ENCODE results near the gene STX18. TPM values are rescaled to one million over a fixed set of nuclear protein-coding genes. Genes with fewer than 3 reads are reported as not detected.
A peak's percentile ranks its signal among the peaks of the same experiment; 100 is the strongest.

The STX18 gene
- total RNA-seq, 1 experiment from 2014 or later = 32.7 TPM

GRCh38 chr4:4436244-4436823, 105.5 kb downstream of the STX18 start:
- ChIA-PET POLR2A (no interaction called here), CTCF (no interaction called here)
- no peaks in the 10 kb centered on the region for H3K9me3 Mint-ChIP-seq (ENCODE audit: unreplicated experiment)
- H3K4me3 Mint-ChIP-seq (ENCODE audit: unreplicated experiment) = no peak overlapping the region
- H3K36me3 Mint-ChIP-seq (ENCODE audit: insufficient read depth, unreplicated experiment) = peaks cover 28% of the 10 kb centered on the region
- H3K27me3 Mint-ChIP-seq (ENCODE audit: insufficient read depth, unreplicated experiment) = no peaks in the 10 kb centered on the region
- H3K27ac Mint-ChIP-seq (ENCODE audit: low read depth, unreplicated experiment) = no peak overlapping the region
- no TSS peak for BruUV-seq (replicated peaks)
- no peak for DNase-seq (ENCODE audit: unreplicated experiment)
- H3K4me1 Mint-ChIP-seq (ENCODE audit: insufficient read depth, unreplicated experiment) = no peaks in the 10 kb centered on the region
- TF ChIP-seq CTCF (IDR thresholded peaks at IDR 0.05; ENCODE audit: unreplicated experiment) = no peak
- intact Hi-C loops (cut with micrococcal nuclease) = no loop called here

- TF ChIP-seq CTCF (IDR thresholded peaks at IDR 0.05; ENCODE audit: unreplicated experiment) = no peak
- H3K4me1 Mint-ChIP-seq (ENCODE audit: insufficient read depth, unreplicated experiment) = peaks cover 8% of the 10 kb centered on the region
- DNase-seq (ENCODE audit: unreplicated experiment) = no peak
- peaks cover 25% of the 10 kb centered on the region for H3K36me3 Mint-ChIP-seq (ENCODE audit: insufficient read depth, unreplicated experiment)
- H3K27me3 Mint-ChIP-seq (ENCODE audit: insufficient read depth, unreplicated experiment) = no peaks in the 10 kb centered on the region
- no TSS peak for BruUV-seq (replicated peaks)
- H3K4me3 Mint-ChIP-seq (ENCODE audit: unreplicated experiment) = no peak overlapping the region
- H3K9me3 Mint-ChIP-seq (ENCODE audit: unreplicated experiment) = no peaks in the 10 kb centered on the region
- intact Hi-C loops (cut with micrococcal nuclease) = no loop called here
- ChIA-PET CTCF (interaction anchor here (0.7 to 1.3 kb wide), 2 partner anchors 10 kb away, joined by 3 to 5 read pairs; no protein-coding TSS in a partner anchor), POLR2A (no interaction called here)
- H3K27ac Mint-ChIP-seq (ENCODE audit: low read depth, unreplicated experiment) = no peak overlapping the region
Observed at GRCh38 chr4:4433941-4434340, 107.9 kb downstream of the STX18 start.

GRCh38 chr4:4432341-4433125, 109.3 kb downstream of the STX18 start:
- peaks cover 25% of the 10 kb centered on the region for H3K36me3 Mint-ChIP-seq (ENCODE audit: insufficient read depth, unreplicated experiment)
- intact Hi-C loops (cut with micrococcal nuclease) = no loop called here
- H3K9me3 Mint-ChIP-seq (ENCODE audit: unreplicated experiment) = no peaks in the 10 kb centered on the region
- CTCF ChIA-PET = interaction anchor here (0.6 to 2.5 kb wide), 4 partner anchors 21 to 177 kb away, joined by 3 to 11 read pairs (median 4); no protein-coding TSS in a partner anchor
- POLR2A ChIA-PET = no interaction called here
- no peaks in the 10 kb centered on the region for H3K27me3 Mint-ChIP-seq (ENCODE audit: insufficient read depth, unreplicated experiment)
- no peak for TF ChIP-seq CTCF (IDR thresholded peaks at IDR 0.05; ENCODE audit: unreplicated experiment)
- no TSS peak for BruUV-seq (replicated peaks)
- DNase-seq (ENCODE audit: unreplicated experiment) = no peak
- H3K4me1 Mint-ChIP-seq (ENCODE audit: insufficient read depth, unreplicated experiment) = peaks cover 8% of the 10 kb centered on the region
- no peak overlapping the region for H3K27ac Mint-ChIP-seq (ENCODE audit: low read depth, unreplicated experiment)
- H3K4me3 Mint-ChIP-seq (ENCODE audit: unreplicated experiment) = no peak overlapping the region

- peak; percentile 63 for TF ChIP-seq CTCF (IDR thresholded peaks at IDR 0.05; ENCODE audit: unreplicated experiment)
- intact Hi-C loops (cut with micrococcal nuclease) = loop anchor here (1.0 to 2.0 kb wide), 3 partner anchors 44 to 178 kb away; no protein-coding TSS in a partner anchor
- Mint-ChIP-seq H3K27ac (ENCODE audit: low read depth, unreplicated experiment) (no peak overlapping the region), H3K4me3 (ENCODE audit: unreplicated experiment) (no peak overlapping the region), H3K36me3 (ENCODE audit: insufficient read depth, unreplicated experiment) (peaks cover 25% of the 10 kb centered on the region), H3K9me3 (ENCODE audit: unreplicated experiment) (no peaks in the 10 kb centered on the region), H3K4me1 (ENCODE audit: insufficient read depth, unreplicated experiment) (peaks cover 8% of the 10 kb centered on the region), H3K27me3 (ENCODE audit: insufficient read depth, unreplicated experiment) (no peaks in the 10 kb centered on the region)
- peak; percentile 73 for DNase-seq (ENCODE audit: unreplicated experiment)
- CTCF ChIA-PET = interaction anchor here (0.6 to 2.5 kb wide), 32 partner anchors 9 to 215 kb away, joined by 3 to 16 read pairs (median 4); no protein-coding TSS in a partner anchor
- POLR2A ChIA-PET = interaction anchor here (0.7 kb wide), 1 partner anchor 1583 kb away, joined by 3 read pairs; no protein-coding TSS in a partner anchor
- BruUV-seq (replicated peaks) = no TSS peak
Observed at GRCh38 chr4:4430492-4431195, 111.2 kb downstream of the STX18 start.
